DMS114 treated with DMSO at 0.1 percent for 48 hours (cell line): ENCODE data around the gene SKOR1.

Source experiments
- DNase-seq: peaks from one replicate; lab custom pipeline; 2025; ENCODE audit not compliant: unreplicated experiment; lab: John Stamatoyannopoulos, UW

Gene SKOR1

GRCh38 chr15:67882487-67883233, 57.4 kb downstream of the SKOR1 start:
- DNase-seq, result no peak

GRCh38 chr15:67883234-67883773, 58.0 kb downstream of the SKOR1 start:
- no peak for DNase-seq

GRCh38 chr15:67884009-67884408, 58.7 kb downstream of the SKOR1 start:
- DNase-seq, result no peak
